PC-9 (cell line): ENCODE results near the gene WRNIP1.
A peak's percentile ranks its signal among the peaks of the same experiment; 100 is the strongest.

Source experiments
- EZH2 ChIP-seq: fragments of 200-600 bp; sonication (generic); IDR thresholded peaks from 2 replicates; pipeline ENCODE4 v1.8.0; 2017; ENCODE audit warnings: antibody characterized with exemption, low read depth
- TF ChIP-seq, protein P1 (sequence below): fragments of 200-600 bp; sonication (generic); conservative IDR thresholded peaks from 2 replicates; pipeline ENCODE4 v1.6.1; 2017; ENCODE audit warnings: mixed run types, antibody characterized with exemption, mild to moderate bottlenecking, moderate library complexity

GRCh38 chr6:2738373-2738979 is 26.7 kb upstream of the WRNIP1 start:
- TF ChIP-seq, protein P1, sequence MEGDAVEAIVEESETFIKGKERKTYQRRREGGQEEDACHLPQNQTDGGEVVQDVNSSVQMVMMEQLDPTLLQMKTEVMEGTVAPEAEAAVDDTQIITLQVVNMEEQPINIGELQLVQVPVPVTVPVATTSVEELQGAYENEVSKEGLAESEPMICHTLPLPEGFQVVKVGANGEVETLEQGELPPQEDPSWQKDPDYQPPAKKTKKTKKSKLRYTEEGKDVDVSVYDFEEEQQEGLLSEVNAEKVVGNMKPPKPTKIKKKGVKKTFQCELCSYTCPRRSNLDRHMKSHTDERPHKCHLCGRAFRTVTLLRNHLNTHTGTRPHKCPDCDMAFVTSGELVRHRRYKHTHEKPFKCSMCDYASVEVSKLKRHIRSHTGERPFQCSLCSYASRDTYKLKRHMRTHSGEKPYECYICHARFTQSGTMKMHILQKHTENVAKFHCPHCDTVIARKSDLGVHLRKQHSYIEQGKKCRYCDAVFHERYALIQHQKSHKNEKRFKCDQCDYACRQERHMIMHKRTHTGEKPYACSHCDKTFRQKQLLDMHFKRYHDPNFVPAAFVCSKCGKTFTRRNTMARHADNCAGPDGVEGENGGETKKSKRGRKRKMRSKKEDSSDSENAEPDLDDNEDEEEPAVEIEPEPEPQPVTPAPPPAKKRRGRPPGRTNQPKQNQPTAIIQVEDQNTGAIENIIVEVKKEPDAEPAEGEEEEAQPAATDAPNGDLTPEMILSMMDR: peak; percentile 72
- TF ChIP-seq EZH2: no peak
